Measurements from ENCODE around the gene CARD10.

- no peak for TF ChIP-seq CTCF (IDR thresholded peaks at IDR 0.05)
- TF ChIP-seq POLR2A (IDR thresholded peaks at IDR 0.05) = no peak
Observed at GRCh38 chr22:37443086-37443485, 76.1 kb downstream of the CARD10 start.

Data from esophagus squamous epithelium (tissue), 4 donors.